ENCODE results near the gene ADGRA3. TPM values are rescaled to one million over a fixed set of nuclear protein-coding genes. Genes with fewer than 3 reads are reported as not detected.

Gene ADGRA3
- total RNA-seq, 2 donors from 2014 or later = 5.3 to 8.2 TPM

Other genes with a start within 250 kb of the ADGRA3 start
- gene GBA3, start 176.9 kb upstream of the ADGRA3 start, total RNA-seq = under 1 TPM in 1 of 2 donors, not detected in 1; 0.29 TPM

All from natural killer cell treated with Interleukin-12 subunit alpha and Interleukin-12 subunit beta and Interleukin-15 and Interleukin-18, amount 100 ng/mL, for 72 hours (primary cell).